ENCODE results near the gene SDF2. TPM values are rescaled to one million over a fixed set of nuclear protein-coding genes. Genes with fewer than 3 reads are reported as not detected.

SDF2 gene
- total RNA-seq, 1 donor from 2014 or later: 49.2 TPM

Other genes with a start within 250 kb of the SDF2 start
- gene SLC13A2, start 188.3 kb downstream of the SDF2 start, total RNA-seq: 0.62 TPM
- 1.5 TPM for gene FOXN1, start 155.6 kb downstream of the SDF2 start, total RNA-seq
- 37.5 TPM for gene UNC119, start 109.3 kb downstream of the SDF2 start, total RNA-seq
- 52.9 TPM for gene PIGS, start 90.4 kb downstream of the SDF2 start, total RNA-seq
- gene ALDOC, start 85.0 kb downstream of the SDF2 start, total RNA-seq: 15.7 TPM
- gene SPAG5, start 62.9 kb downstream of the SDF2 start, total RNA-seq: 8.5 TPM
- gene RSKR, start 47.7 kb downstream of the SDF2 start, total RNA-seq: 27.5 TPM
- gene BLTP2, start 16.7 kb downstream of the SDF2 start, total RNA-seq: 210 TPM
- gene SUPT6H, start 299 bp upstream of the SDF2 start, total RNA-seq: 96.9 TPM
- gene PROCA1, start 50.0 kb upstream of the SDF2 start, total RNA-seq: 1.1 TPM
- 82.9 TPM for gene RAB34, start 56.0 kb upstream of the SDF2 start, total RNA-seq
- gene RPL23A, start 58.1 kb upstream of the SDF2 start, total RNA-seq: 1,937 TPM
- gene TLCD1, start 64.3 kb upstream of the SDF2 start, total RNA-seq: 18.1 TPM
- gene NEK8, start 66.9 kb upstream of the SDF2 start, total RNA-seq: 14.9 TPM
- gene TRAF4, start 82.1 kb upstream of the SDF2 start, total RNA-seq: 186 TPM
- 28.8 TPM for gene FAM222B, start 180.9 kb upstream of the SDF2 start, total RNA-seq
- gene ERAL1, start 193.1 kb upstream of the SDF2 start, total RNA-seq: 40.3 TPM
- 255 TPM for gene FLOT2, start 235.8 kb upstream of the SDF2 start, total RNA-seq
- gene DHRS13, start 241.2 kb upstream of the SDF2 start, total RNA-seq: 27.3 TPM